Endothelial cell of umbilical vein (primary cell): ENCODE results near the gene IMPACT. TPM values are rescaled to one million over a fixed set of nuclear protein-coding genes. Genes with fewer than 3 reads are reported as not detected.

Experiments used
- BruUV-seq: library from RNA; stranded (reverse); fragments of 400-500 nt; replicated peaks from 2 replicates; lab custom pipeline; 2021; lab: Mats Ljungman, UMichigan
- CTCF ChIA-PET: fragments of 300-600, 350-600 bp; sonication (Branson Sonifier 250); formaldehyde crosslinking; loops from one replicate; lab custom pipeline; 2021; ENCODE audit warnings: antibody characterized with exemption, inconsistent platforms; lab: Charles Lee
- POLR2A ChIA-PET: fragments of 300-600, 350-600 bp; sonication (Branson Sonifier 250); formaldehyde crosslinking; loops from one replicate; lab custom pipeline; 2021; ENCODE audit warnings: antibody characterized with exemption, inconsistent platforms; lab: Charles Lee
- DNase-seq: peaks from one replicate; pipeline ENCODE4 v3.0.0-alpha.2; 2011; ENCODE audit warnings: low read depth, low spot score
- FAIRE-seq: peaks from 2 replicates; lab custom pipeline; 2011; peaks lifted over from hg19 to GRCh38; lab: Jason Lieb, UNC
- H2AFZ ChIP-seq: 2 replicates; pipeline ENCODE4 v1.6.0; 2012; ENCODE audit warnings: low read depth, low read length, control low read depth, inconsistent platforms
- H3K27ac ChIP-seq: 2 replicates; pipeline ENCODE4 v1.5.1; 2011; ENCODE audit warnings: low read depth, mild to moderate bottlenecking, control low read depth, low read length, moderate library complexity; ENCODE audit not compliant: insufficient read depth
- H3K27me3 ChIP-seq, 2 experiments: 2 replicates each; pipeline versions ENCODE4 v1.6.0 to v1.6.1; 2011; ENCODE audit warnings: low read length in 2 of 2, mixed read lengths in 1 of 2; ENCODE audit not compliant: control insufficient read depth in 2 of 2, insufficient read depth in 2 of 2
- H3K36me3 ChIP-seq, 2 experiments: 2 replicates in 1 of 2; 3 replicates in 1 of 2; pipeline ENCODE4 v1.5.1; 2011; ENCODE audit warnings: low read length in 2 of 2, mild to moderate bottlenecking in 1 of 2, moderate library complexity in 1 of 2; ENCODE audit not compliant: control insufficient read depth in 2 of 2, insufficient read depth in 2 of 2; ENCODE audit errors: extremely low read depth in 1 of 2
- H3K4me1 ChIP-seq: 3 replicates; pipeline ENCODE4 v1.5.1; 2011; ENCODE audit warnings: mild to moderate bottlenecking, low read length; ENCODE audit not compliant: control insufficient read depth, insufficient read depth; ENCODE audit errors: extremely low read depth
- H3K4me2 ChIP-seq: 2 replicates; pipeline ENCODE4 v1.6.1; 2011; ENCODE audit warnings: low read length, control low read depth, mixed read lengths; ENCODE audit not compliant: insufficient read depth
- H3K4me3 ChIP-seq, 3 experiments: fragments of 200-600 bp in 1 of 3; sonication (generic), shearing (Covaris generic) in 1 of 3; replicated peaks in 1 of 3; 2 replicates each; pipeline ENCODE4 v1.5.1; 2011 to 2016; ENCODE audit warnings: control low read depth in 3 of 3, low read length in 3 of 3, mild to moderate bottlenecking in 2 of 3, inconsistent platforms in 1 of 3, low read depth in 1 of 3, moderate library complexity in 1 of 3; ENCODE audit not compliant: insufficient read depth in 1 of 3
- H3K79me2 ChIP-seq: 2 replicates; pipeline ENCODE4 v1.6.0; 2012; ENCODE audit warnings: low read length, inconsistent platforms; ENCODE audit not compliant: control insufficient read depth, insufficient read depth
- H3K9ac ChIP-seq: replicated peaks from 2 replicates; pipeline ENCODE3; 2011; ENCODE audit warnings: low read length, control low read depth; ENCODE audit not compliant: insufficient read depth; ENCODE audit errors: extremely low read depth
- H3K9me1 ChIP-seq: replicated peaks from 3 replicates; pipeline ENCODE4 v1.6.0; 2011; ENCODE audit warnings: mild to moderate bottlenecking, low read length; ENCODE audit not compliant: control insufficient read depth, insufficient read depth; ENCODE audit errors: extremely low read depth
- H3K9me3 ChIP-seq: replicated peaks from 2 replicates; pipeline ENCODE4 v1.5.1; 2012; ENCODE audit warnings: low read length, inconsistent platforms; ENCODE audit not compliant: control insufficient read depth, insufficient read depth
- H4K20me1 ChIP-seq: replicated peaks from 2 replicates; pipeline ENCODE3; 2011; ENCODE audit warnings: mild to moderate bottlenecking, low read length; ENCODE audit not compliant: control insufficient read depth, insufficient read depth; ENCODE audit errors: extremely low read depth
- EZH2 ChIP-seq: IDR thresholded peaks from 2 replicates; pipeline ENCODE4 v1.6.1; 2012; ENCODE audit warnings: borderline replicate concordance, low read depth, mild to moderate bottlenecking, moderate library complexity, low read length, inconsistent platforms; ENCODE audit not compliant: severe bottlenecking
- FOS ChIP-seq: IDR thresholded peaks from 2 replicates; pipeline ENCODE4 v1.6.1; 2011; ENCODE audit warnings: mild to moderate bottlenecking, low read length, moderate library complexity, borderline replicate concordance; ENCODE audit not compliant: insufficient read depth
- GATA2 ChIP-seq: IDR thresholded peaks from 2 replicates; pipeline ENCODE4 v1.7.0; 2011; ENCODE audit warnings: low read depth, mild to moderate bottlenecking, moderate library complexity, mixed read lengths, low read length; ENCODE audit not compliant: insufficient read length, insufficient read depth
- JUN ChIP-seq: IDR thresholded peaks from 2 replicates; pipeline ENCODE4 v1.6.1; 2011; ENCODE audit warnings: borderline replicate concordance, low read depth; ENCODE audit not compliant: insufficient read length, insufficient read depth
- MYC ChIP-seq: IDR thresholded peaks from one replicate; pipeline ENCODE4 v1.6.1; 2011; ENCODE audit warnings: mild to moderate bottlenecking, low read depth, low read length
- POLR2A ChIP-seq: IDR thresholded peaks from 2 replicates; pipeline ENCODE4 v1.6.1; 2012; ENCODE audit warnings: low read depth, mild to moderate bottlenecking, control low read depth, low read length
- POLR2AphosphoS5 ChIP-seq: IDR thresholded peaks from 2 replicates; pipeline ENCODE4 v1.6.1; 2012; ENCODE audit warnings: low read depth, mild to moderate bottlenecking, control low read depth, low read length, moderate library complexity; ENCODE audit not compliant: insufficient read depth
- dilution Hi-C: fragments of 300-500 bp; cut with MboI; formaldehyde crosslinking; loops from one replicate; pipeline ENCODE4 v1.15.0; 2019; ENCODE audit warnings: low sequenced_read_pairs; ENCODE audit not compliant: extremely low pct_ligation_motif_present
- intact Hi-C: fragments of 100-400 bp; cut with micrococcal nuclease; formaldehyde crosslinking; loops from one replicate; pipeline ENCODE4 v1.10.0; 2022
- polyA plus RNA-seq, 4 experiments: library from polyadenylated mRNA; depleted of rRNA in 3 of 4; stranded (reverse) in 3 of 4; unstranded in 1 of 4; fragments of >200 nt; gene quantifications; 2 replicates each; pipeline versions ENCODE4 v1.2.1 to v1.2.3, GENCODE V29; 2011 to 2012; ENCODE audit warnings: missing spikeins in 1 of 4
- total RNA-seq: library from RNA; stranded (reverse); gene quantifications from 2 replicates; pipeline ENCODE4 v1.2.3, GENCODE V29; 2021
- TF ChIP-seq, protein P1 (sequence below): IDR thresholded peaks from 2 replicates; pipeline ENCODE4 v1.6.1; 2011; ENCODE audit not compliant: insufficient read depth, insufficient read length
- TF ChIP-seq, protein P2 (sequence below), 2 donors: IDR thresholded peaks; 1 replicate in 1 of 2; 2 replicates in 1 of 2; pipeline ENCODE4 v1.5.1; 2011; ENCODE audit warnings: low read length in 2 of 2, mild to moderate bottlenecking in 2 of 2, moderate library complexity in 2 of 2, control low read depth in 1 of 2, inconsistent platforms in 1 of 2, low read depth in 1 of 2; ENCODE audit not compliant: insufficient read depth in 1 of 2; ENCODE audit errors: extremely low read depth in 1 of 2

IMPACT gene
- total and polyA plus RNA-seq, 2 donors (not counting 3 experiments of a cell fraction or from before 2014, with no cell fraction given), result 15.4 to 28.6 TPM

DNA sequence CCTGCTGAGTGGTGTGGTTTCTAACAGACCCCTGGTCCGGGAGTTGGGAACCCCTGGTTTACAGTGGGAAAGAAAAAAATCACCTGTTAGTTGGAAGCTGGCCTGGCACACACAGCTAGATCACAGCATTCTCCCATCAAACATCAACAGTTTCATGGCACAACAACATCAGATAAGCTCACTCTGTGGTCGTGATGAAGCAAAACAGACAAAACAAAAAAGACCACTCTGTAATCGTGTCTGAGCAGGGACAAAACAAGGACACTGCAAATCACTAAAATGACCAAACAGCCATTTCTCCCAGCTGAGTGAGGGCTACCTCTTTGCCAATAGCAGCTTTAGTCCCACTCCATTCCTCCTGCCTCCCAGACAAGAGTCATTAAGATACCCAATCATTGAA is 9.0 kb upstream of the IMPACT start:
- no peaks in the 10 kb centered on the region for H3K9me1 ChIP-seq
- ChIA-PET CTCF (interaction anchor here (0.8 to 1.1 kb wide), 2 partner anchors 57 to 341 kb away, joined by 3 to 4 read pairs; no protein-coding TSS in a partner anchor), POLR2A (no interaction called here)
- dilution Hi-C loops (no loop called here), intact Hi-C loops (no loop called here)
- H3K79me2 ChIP-seq, result no peaks in the 10 kb centered on the region
- no peak for DNase-seq
- H3K27me3 ChIP-seq, result peaks cover 20 to 27% of the 10 kb centered on the region in 2 experiments
- no peak for FAIRE-seq
- H3K4me2 ChIP-seq, result no peak overlapping the region
- no peak overlapping the region for H3K27ac ChIP-seq
- no peaks in the 10 kb centered on the region for H3K9me3 ChIP-seq
- BruUV-seq, result no TSS peak
- no peaks in the 10 kb centered on the region for H4K20me1 ChIP-seq
- no peak overlapping the region for H3K4me3 ChIP-seq
- H3K36me3 ChIP-seq, result no peaks in the 10 kb centered on the region
- no peak for TF ChIP-seq MYC
- no peak for TF ChIP-seq JUN
- no peak for TF ChIP-seq GATA2
- TF ChIP-seq, protein P1, sequence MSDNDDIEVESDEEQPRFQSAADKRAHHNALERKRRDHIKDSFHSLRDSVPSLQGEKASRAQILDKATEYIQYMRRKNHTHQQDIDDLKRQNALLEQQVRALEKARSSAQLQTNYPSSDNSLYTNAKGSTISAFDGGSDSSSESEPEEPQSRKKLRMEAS, result no peak
- TF ChIP-seq FOS, result no peak
- TF ChIP-seq POLR2AphosphoS5, result no peak
- no peak for TF ChIP-seq POLR2A
- no peak for TF ChIP-seq EZH2
- TF ChIP-seq, protein P2, sequence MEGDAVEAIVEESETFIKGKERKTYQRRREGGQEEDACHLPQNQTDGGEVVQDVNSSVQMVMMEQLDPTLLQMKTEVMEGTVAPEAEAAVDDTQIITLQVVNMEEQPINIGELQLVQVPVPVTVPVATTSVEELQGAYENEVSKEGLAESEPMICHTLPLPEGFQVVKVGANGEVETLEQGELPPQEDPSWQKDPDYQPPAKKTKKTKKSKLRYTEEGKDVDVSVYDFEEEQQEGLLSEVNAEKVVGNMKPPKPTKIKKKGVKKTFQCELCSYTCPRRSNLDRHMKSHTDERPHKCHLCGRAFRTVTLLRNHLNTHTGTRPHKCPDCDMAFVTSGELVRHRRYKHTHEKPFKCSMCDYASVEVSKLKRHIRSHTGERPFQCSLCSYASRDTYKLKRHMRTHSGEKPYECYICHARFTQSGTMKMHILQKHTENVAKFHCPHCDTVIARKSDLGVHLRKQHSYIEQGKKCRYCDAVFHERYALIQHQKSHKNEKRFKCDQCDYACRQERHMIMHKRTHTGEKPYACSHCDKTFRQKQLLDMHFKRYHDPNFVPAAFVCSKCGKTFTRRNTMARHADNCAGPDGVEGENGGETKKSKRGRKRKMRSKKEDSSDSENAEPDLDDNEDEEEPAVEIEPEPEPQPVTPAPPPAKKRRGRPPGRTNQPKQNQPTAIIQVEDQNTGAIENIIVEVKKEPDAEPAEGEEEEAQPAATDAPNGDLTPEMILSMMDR (IDR thresholded peaks at IDR 0.05; ENCODE audit: extremely low read depth in 1 of 2, insufficient read depth in 1 of 2, low read depth in 1 of 2, low read length in 2 of 2), result no peak
- H2AFZ ChIP-seq, result no peak overlapping the region
- H3K4me1 ChIP-seq, result no peaks in the 10 kb centered on the region
- no peak overlapping the region for H3K9ac ChIP-seq
